NCI-H345 (cell line): ENCODE measurements around the gene CACNA2D1.
A peak's percentile ranks its signal among the peaks of the same experiment; 100 is the strongest.

Experiments used
- DNase-seq: peaks from one replicate; lab custom pipeline; 2025; lab: John Stamatoyannopoulos, UW

CACNA2D1 gene

GRCh38 chr7:82343716-82344115, 99.9 kb downstream of the CACNA2D1 start:
- DNase-seq: no peak

- no peak for DNase-seq
These were observed 103.6 kb downstream of the CACNA2D1 start for GRCh38 chr7:82339958-82340357.

GRCh38 chr7:82335927-82336326, 107.7 kb downstream of the CACNA2D1 start:
- peak; percentile 99 for DNase-seq

- DNase-seq: no peak
These were observed 108.6 kb downstream of the CACNA2D1 start for GRCh38 chr7:82335001-82335400.

GRCh38 chr7:82331234-82331633, 112.3 kb downstream of the CACNA2D1 start:
- DNase-seq: no peak

GRCh38 chr7:82330706-82331215, 112.8 kb downstream of the CACNA2D1 start:
- DNase-seq: no peak

GRCh38 chr7:82327898-82328297, 115.7 kb downstream of the CACNA2D1 start:
- DNase-seq: no peak

- no peak for DNase-seq
These were observed 118.2 kb downstream of the CACNA2D1 start for GRCh38 chr7:82325416-82325815.

- no peak for DNase-seq
These were observed 119.8 kb downstream of the CACNA2D1 start for GRCh38 chr7:82323806-82324205.

GRCh38 chr7:82319674-82320118, 123.9 kb downstream of the CACNA2D1 start:
- peak; percentile 87 for DNase-seq

GRCh38 chr7:82318786-82319185, 124.8 kb downstream of the CACNA2D1 start:
- no peak for DNase-seq

GRCh38 chr7:82317760-82318159, 125.8 kb downstream of the CACNA2D1 start:
- DNase-seq: no peak

- DNase-seq: no peak
These were observed 126.3 kb downstream of the CACNA2D1 start for GRCh38 chr7:82317257-82317721.

- no peak for DNase-seq
These were observed 130.3 kb downstream of the CACNA2D1 start for GRCh38 chr7:82313269-82313668.

- DNase-seq: no peak
These were observed 130.9 kb downstream of the CACNA2D1 start for GRCh38 chr7:82312646-82313045.

- DNase-seq: no peak
These were observed 138.1 kb downstream of the CACNA2D1 start for GRCh38 chr7:82305347-82306005.

GRCh38 chr7:82294865-82295264, 148.7 kb downstream of the CACNA2D1 start:
- no peak for DNase-seq

GRCh38 chr7:82294382-82294784, 149.2 kb downstream of the CACNA2D1 start:
- DNase-seq: no peak

- no peak for DNase-seq
These were observed 150.1 kb downstream of the CACNA2D1 start for GRCh38 chr7:82293467-82293866.

GRCh38 chr7:82291931-82292330, 151.6 kb downstream of the CACNA2D1 start:
- DNase-seq: no peak

- no peak for DNase-seq
These were observed 153.7 kb downstream of the CACNA2D1 start for GRCh38 chr7:82289889-82290288.

GRCh38 chr7:82289152-82289535, 154.4 kb downstream of the CACNA2D1 start:
- peak; percentile 75 for DNase-seq

- DNase-seq: peak; percentile 70
These were observed 156.8 kb downstream of the CACNA2D1 start for GRCh38 chr7:82286798-82287140.
